Stimulated activated naive CD8-positive, alpha-beta T cell treated with anti-CD3 and anti-CD28 coated beads, Interleukin-15, Interleukin-2, amounts not matched to agents 100 U/mL and 50 U/mL, for 24 hours (primary cell): ENCODE data around the gene MAB21L1.
A peak's percentile ranks its signal among the peaks of the same experiment; 100 is the strongest.

Source experiments
- ATAC-seq: fragments of 150-1000 bp; cut with Tn5 transposase; one replicate; pipeline ENCODE4 v1.10.0; 2021
- DNase-seq: peaks from one replicate; pipeline ENCODE4 v3.0.0; 2021

The MAB21L1 gene

DNA sequence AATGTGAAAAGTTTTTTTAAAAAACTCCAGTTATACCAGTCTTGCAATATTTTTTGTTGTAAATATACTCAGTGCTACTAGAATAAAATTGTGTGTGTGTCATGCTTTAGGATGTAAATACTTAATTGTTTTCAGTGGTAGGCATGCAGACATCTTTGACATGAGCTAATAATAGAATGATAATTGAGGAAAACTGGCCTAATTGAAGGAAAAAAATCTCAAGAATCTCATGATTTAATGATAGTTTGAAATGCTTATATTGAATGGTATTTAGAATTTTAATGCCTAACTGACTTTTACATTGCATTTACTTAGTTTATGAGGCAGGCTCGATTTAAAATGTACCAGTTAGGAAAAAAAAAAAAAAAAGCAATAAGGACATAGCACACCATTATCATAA is 3.2 kb upstream of the MAB21L1 start:
- no peak for ATAC-seq
- no peak for DNase-seq

DNA sequence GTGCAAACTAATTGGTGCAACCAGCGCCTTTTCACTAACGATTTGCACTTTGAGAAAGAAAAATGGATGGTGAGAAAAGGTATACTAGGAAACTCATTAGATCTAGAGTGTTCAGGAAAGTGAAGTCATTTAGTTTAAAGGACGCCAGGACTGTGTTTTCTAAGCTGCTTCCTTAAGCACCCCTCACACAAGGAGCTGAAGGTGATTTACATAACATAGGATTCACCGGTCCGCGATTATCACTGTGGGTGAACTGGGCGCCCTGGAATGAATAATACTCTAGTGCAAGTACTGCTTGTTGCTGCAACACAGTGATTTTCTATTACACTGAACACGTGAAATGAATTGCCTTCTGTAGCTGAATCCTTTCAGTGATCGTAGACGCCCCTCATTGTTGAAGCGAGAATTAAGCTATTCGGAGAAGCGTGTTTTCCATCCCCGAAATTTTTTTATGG is 2.6 kb upstream of the MAB21L1 start:
- ATAC-seq (no peak), DNase-seq (no peak)

DNA sequence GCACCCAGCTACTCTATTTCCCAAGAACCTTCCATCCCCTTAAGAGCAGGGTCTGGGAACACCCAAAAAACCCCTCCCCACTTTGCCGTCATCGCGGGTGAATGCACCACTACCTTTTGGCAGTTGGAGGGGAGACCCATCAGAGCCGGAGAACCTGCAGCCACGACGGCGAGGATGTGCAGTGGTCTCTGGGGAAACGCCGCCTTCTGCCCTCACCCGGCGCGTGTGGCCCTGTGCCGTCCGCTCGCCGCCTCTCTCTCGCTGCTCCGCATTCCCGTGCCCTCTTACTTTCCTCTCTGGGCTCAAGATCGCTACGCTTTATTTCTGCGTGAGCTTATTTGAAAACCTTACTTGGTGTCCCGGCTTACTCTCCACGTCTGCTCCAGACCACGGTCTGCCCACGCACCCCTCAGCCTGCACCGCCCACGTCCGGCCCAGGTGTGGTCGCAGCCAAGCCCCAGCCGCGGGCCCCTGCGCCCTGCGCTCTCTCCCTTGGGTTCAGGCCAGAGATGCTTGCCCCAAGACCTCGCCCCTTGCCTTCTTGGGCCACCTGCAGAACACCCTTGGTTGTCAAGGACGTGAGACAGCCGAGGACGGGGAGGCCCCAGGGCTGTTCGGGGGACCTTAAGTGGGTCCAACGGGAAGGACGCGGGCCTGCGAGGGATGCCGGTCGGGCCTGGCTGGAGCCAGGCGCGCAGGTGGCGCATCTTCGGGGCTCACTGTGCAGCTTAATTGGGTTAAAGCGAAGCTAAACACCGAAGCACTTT is 2.0 kb upstream of the MAB21L1 start:
- ATAC-seq (no peak), DNase-seq (no peak)

DNA sequence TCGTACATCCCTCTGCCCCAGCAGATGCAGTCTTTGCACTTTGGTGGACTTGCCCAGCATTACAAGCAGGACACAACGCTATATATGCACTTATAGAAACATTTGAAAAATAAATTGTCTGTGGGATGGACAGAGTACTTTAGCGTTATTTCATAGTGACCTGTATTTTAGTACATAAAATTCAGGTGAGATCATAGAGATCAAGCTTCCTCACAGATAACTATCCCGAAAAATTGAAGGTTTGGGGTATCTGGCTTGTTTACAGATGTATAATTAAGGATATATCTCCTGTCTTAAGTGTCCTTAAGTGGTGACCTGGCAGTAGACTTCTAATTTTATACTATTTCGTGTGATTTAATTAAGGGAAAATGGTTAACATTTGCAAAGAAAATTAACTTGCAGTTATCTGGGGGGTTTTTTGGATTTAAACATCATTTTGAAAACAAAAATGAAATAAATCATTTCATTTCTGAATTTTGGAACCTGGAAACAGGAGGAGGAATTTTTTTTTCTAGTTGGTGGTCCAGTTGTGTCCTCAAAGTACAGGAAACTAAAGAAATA is 977 bp upstream of the MAB21L1 start:
- no peak for DNase-seq
- no peak for ATAC-seq

DNA sequence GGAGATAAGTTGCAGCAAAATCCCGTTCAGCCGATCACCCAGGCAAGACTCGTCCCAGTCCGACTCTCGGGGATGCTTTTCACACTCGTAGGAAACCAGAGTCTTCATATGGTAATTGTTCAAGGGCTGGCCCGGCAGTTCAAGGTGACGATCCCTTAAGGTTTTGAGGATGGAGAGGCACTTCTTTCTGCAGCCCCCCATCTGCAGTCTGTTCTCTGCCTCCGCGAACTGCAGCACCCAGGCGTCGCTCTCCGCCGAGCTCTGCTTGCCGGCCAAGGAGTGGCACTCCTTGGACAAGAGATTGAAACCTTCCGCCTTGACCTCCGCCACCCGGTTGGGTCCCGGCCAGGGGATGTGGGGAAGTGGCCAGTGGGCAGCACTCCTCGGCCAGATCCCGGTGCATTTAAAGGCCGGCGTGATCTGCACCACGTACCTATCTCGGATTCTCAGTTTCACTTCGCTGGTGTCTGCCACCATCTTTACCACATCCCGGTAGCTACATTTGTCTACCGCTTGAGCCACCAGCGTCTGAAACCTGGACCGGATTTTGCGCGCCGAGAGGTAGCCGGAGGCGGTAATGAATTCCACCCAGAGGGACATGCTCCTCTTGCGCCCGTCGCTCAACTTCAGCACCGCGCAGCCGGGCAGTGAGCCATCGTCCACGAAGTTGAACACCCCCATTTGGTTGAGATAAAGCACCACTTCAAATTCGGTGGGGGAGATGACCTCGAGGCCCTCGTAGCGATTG is 1.1 kb downstream of the MAB21L1 start:
- ATAC-seq (peak; percentile 23), DNase-seq (peak; percentile 20)

DNA sequence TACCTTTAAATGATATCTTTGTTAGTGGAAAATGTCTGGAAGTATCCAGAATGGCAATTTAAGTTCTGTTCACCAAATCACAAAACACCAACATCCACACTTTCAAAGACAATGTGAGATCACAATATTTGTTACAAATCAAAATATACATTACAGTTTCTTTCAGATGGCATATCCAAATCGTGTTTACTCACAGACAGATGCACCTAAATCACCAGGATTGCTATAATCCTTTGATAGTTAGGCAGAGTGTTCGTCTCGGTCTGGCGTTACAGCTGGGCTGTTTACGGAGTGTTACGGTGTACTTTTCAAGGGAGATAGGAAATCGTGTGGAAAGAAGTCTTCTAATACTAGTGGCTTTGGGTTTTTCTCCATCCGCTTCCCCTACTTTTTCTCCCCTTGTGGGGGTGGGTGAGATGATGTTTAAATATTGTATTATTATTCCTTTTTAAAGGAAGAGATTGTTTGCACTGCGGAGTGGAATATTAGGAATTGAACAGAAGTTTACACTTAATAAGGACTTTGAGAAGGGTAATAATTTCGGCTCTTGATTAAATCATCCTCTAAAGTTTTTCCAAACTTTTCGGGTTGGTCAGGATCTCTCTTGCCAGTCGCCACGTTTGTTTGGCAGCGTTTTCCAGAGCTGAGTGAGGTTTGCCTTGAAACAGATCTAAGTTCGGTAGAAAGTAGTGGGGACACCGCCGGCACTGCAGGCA is 1.8 kb downstream of the MAB21L1 start:
- ATAC-seq = no peak
- DNase-seq = no peak

DNA sequence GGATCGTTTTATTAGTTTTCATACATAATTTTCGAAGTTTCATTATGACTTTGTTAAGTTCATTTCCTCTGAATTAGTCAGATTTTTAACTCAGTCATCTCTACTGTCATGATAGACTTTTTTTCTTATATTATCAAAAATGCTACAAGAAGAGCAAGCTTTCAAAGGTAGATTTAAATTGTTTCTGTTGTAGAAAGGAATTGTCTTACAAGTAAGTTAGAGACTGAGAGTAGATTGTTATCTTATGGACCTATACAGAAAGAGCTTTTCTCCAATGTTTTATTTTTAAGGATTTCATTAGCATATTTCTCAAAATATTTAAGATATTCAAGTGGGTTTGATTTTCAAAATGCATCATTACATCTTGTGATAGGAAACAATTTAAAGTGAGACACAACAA is 2.7 kb downstream of the MAB21L1 start:
- DNase-seq (no peak), ATAC-seq (no peak)

DNA sequence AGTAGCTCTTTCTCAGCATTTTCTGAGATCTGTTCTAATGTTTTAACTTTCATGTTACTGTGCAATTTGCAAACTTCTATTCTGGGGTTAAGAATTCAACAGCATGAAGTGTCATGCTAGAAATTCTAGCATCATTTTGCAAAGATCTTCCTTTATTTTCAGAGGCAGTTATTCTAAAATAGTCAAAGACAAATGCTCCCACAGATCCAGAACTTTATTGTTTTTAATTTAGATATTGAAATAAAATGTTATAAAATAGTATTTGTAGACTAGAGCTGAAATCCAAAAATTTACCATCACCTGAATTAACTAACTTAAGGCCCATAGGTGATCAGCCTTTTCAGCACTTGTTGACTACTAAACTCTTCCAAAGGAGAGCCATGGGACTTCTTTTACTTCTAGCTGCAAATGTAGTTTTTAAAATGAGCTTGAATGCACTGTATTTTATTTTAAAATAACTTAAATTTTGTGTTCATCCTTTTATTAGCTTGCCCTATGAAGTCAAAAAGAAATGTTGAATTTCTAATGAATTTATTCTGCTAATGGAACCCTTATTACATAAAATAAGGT is 3.2 kb downstream of the MAB21L1 start:
- ATAC-seq (no peak), DNase-seq (no peak)

DNA sequence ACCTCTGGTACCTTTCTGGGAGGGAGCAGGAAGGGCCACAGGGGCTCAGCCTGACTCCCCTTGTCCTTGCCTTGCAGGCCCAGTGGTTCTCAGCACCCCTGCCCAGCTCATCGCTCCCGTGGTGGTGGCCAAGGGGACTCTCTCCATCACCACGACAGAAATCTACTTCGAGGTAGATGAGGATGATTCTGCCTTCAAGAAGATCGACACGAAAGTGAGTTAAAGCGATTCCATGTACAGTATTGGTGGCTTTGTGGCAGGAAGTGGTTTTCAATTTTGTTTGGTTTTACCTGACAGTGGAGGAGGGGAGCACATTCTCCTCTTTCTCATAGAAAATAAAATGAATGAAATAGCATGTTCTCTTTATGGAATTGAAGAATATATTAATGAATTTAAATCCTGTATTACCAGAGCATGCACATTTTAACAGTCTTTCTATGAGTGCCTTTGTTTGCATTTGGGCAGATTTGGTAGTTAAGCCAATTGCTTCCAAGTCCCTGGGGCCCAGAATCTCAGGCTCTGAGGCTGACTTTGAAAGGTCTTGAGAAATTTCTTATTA is 4.1 kb downstream of the MAB21L1 start:
- DNase-seq (no peak), ATAC-seq (no peak)

DNA sequence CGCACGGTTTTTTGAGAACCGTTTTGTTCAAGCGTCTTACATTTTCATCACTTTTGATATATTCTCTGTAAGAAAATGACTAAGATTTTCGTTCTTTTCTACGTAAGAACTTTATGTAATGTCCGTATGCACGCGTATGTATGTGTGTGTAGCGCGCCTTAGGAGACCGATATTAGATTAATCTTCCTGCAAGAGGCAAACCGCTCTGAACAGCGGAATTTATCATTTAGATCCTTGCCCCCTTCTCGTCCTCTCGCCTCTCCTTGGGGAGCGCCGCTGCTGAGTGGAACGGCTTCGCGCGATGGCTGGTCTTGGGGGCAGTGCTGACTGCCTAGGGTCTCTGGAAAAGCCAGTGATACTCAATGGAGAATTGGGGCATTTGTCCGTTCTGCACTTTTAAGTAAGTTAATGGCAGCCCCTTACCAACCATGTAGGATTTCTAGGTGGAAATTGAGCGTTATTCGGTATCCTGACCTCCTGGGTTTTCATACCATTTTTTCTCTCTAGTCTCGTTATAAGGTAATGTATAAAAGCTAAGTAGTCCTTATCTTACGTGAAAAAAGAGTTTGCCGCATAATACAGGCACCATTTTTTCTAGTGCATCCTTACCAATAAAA is 4.7 kb downstream of the MAB21L1 start:
- DNase-seq (no peak), ATAC-seq (no peak)

DNA sequence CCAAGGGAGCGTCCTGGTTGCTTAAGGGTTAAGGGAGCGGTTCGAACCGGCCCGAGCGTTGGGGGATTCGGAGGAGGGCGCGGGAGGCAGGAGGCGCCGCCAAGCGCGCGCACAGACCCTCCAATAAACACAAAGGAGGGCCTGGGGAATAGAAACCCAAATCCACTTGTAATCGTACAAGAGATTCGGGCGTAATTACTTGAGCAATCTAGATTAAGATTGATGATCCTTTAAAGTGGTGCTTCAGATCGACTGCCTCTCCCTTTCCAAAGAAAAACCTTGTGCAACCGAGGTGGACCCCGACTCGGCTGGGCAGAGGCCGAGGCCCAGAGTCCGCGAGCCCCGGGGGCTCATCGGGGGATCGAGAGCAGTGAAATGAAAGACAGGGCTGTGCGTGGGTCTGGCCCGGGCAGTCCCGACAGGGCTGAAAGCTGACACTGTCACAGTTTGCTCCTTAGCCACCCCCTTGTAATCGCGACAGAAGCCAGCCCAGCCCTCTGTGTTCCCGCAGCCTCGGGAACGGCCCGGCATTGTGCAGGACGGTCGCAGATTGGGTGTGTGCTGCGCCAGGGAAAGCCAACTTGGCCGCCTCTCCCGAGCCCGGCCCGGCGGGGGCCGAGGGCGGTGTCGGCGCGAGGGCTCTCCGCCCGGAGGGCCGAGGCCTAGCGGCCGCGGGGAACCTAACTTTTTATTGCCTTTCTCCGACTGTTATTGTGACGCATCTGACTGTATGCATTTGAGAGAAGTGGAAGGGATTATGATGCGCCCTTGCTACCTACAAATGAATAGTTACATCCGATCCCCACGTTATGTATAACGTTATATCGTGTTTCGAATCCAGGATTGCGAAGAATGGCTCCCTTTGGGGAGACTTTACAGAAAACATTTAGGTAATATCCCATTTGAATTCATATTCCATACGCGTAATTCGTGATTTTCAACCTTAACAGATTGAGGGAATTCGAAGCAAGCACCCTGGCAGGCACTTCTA is 5.5 kb downstream of the MAB21L1 start:
- ATAC-seq (no peak), DNase-seq (no peak)

DNA sequence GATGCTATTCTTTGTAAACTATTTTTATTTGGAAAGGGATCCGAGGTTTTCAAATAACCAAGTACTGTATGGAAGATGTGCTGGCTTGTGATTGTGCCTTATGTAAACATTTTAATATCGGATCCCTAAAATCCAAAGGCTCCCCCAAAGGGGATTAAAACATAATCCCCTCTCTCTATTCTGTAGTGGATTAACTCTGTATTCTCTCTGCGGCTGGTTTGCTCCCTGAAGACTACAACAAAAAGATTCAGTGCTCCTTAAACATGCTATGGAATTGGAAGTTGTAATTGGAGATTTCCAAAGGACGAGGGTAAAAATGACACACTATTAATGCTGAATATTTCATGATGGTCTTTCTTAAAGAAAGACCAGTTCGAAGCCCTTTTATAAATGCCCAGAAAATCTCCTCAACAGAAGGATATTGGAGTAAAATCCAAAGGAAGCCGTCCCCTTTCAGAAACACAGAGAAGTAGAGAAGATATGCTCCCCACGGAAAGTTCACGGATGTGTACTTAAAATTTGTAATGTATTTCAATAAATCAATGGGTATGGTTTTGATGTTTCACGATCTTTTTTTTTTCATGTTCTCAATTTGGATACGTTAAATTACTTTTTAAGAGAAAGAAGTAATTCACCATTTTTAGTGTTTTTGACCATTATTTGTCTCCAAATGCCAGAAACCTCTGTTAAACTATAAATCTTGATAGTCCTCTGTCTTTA is 6.5 kb downstream of the MAB21L1 start:
- no peak for DNase-seq
- no peak for ATAC-seq

DNA sequence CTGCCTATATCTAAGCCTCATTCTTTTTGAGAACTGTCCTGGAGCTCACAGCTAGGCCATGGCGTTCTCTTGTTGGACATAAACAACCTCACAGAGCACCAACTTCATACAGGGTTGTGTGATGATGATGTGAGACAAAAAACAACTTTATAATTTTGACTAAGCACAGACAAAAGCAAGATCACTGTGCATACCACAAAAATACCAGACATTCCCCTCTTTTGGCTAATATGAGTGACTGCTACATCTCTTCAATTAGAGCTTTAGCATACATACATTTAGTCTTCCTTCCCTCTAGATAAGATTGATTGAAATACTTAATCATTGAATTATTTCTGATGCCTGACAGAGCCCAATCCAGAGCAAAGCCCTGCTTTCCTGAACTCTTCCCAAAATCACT is 8.3 kb downstream of the MAB21L1 start:
- DNase-seq (no peak), ATAC-seq (no peak)

DNA sequence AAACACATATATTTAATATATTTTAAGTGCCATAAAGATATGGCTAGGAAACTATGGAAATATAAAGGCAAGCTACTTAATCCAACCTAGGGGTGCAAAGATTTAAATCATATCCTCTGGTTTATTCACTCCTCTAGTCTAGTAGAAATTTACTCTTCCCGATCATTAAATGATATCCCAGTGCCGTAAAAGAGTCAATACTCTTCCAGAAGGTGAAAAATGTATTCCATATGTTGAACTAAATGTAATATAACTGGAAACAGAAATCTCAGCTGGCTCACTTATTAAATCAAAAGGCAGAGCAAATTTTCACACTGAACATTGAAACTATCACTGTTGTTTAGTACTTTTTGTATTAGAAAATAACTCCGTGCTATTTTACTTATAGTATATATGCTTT is 11.1 kb downstream of the MAB21L1 start:
- ATAC-seq (no peak), DNase-seq (no peak)

DNA sequence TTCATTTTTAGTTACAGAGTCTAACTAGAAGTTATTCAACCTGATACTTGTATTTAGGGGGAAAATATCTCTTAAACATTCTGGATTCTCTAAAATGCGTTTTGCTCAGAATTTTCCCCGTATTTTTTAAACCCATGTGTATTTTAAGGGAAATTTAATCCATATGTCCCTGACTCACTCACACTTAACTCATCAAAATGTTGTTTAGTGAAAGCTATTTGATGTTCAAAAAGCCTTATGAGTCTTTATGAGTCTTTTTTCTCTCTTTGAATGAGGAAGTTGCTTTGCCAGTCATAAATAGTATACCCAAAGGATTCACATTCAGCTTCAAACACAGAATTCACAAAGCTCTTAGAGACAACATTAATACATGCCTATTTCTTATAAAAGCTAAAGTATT is 16.4 kb downstream of the MAB21L1 start:
- DNase-seq (no peak), ATAC-seq (no peak)

DNA sequence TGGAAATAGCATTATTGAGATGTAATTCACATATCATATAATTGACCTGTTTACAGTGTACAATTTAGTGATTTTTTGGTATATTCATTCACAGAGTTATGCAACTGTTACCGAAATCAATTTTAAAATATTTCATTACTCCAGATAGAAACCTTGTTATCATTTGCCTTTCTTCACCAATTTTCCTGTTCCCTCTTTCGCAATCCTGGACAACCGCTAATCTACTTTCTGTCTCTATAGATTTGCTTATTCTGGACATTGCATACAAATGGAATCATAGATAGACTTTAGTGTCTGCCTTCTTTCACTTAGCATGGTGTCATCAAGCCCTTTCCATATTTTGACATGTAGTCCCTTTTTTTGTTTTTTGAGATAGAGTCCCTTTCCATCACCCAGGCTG is 19.2 kb downstream of the MAB21L1 start:
- ATAC-seq = no peak
- no peak for DNase-seq

DNA sequence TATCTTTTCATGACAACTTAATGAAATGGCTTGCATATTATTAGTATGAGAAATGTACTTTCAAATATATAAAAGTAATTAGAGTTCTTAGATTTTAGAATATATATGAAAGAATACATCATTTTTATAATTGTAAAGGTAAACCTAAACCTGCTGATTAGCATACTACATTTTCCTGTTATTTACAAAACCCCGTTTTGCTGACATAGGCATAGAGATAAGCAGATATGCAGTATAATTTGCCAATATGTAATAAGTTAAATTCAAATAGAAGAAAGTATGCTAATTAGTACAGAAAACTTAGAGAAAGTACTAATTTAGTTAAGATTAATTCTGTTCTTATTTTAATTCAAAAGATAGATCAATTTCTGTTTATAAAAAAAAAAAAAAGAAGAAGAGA is 21.5 kb downstream of the MAB21L1 start:
- DNase-seq = no peak
- ATAC-seq = no peak

DNA sequence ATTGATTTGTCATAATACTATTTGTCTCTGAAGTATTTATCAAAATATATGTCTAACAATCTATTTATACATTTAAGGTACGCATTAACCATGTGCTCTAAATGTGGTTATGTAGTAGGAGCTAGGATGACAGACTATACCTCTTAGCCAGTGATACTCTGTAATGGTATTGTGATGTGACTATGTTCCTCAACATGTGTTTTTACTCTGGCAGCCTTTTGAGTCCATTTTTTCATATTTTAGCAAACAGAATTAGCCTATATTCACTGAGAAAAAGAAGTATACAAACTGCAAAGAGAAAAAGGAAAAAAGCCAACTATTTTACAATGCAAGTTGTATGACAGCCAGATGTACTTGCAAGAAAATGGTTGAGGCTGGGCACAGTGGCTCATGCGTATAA is 26.7 kb downstream of the MAB21L1 start:
- DNase-seq (no peak), ATAC-seq (no peak)

DNA sequence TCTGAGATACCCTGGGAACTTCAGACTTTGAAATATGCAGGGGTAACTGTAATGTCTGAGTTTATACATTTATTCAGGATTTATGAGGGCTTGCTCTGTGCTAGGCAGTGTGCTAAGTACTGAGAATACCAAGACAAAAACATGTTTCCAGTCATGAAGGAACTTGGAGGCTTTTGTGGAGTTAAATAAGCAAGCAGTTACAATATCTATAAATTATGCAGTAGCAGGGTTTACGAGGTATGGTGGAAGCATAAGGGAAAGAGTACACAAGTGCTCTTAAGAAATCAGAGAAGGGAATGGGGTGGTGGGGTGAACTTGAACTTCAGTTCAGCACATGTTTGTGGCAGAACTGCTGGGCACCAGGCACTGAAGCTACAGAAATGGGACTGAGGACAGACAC is 28.0 kb downstream of the MAB21L1 start:
- ATAC-seq (no peak), DNase-seq (no peak)
